SKM-1 treated with dmso at 0.1 percent for 144 hours (cell line): Measurements from ENCODE around the gene ZNF140.

Experiments
- DNase-seq: peaks from one replicate; lab custom pipeline; 2025; ENCODE audit not compliant: unreplicated experiment; lab: John Stamatoyannopoulos, UW

ZNF140 gene

DNA sequence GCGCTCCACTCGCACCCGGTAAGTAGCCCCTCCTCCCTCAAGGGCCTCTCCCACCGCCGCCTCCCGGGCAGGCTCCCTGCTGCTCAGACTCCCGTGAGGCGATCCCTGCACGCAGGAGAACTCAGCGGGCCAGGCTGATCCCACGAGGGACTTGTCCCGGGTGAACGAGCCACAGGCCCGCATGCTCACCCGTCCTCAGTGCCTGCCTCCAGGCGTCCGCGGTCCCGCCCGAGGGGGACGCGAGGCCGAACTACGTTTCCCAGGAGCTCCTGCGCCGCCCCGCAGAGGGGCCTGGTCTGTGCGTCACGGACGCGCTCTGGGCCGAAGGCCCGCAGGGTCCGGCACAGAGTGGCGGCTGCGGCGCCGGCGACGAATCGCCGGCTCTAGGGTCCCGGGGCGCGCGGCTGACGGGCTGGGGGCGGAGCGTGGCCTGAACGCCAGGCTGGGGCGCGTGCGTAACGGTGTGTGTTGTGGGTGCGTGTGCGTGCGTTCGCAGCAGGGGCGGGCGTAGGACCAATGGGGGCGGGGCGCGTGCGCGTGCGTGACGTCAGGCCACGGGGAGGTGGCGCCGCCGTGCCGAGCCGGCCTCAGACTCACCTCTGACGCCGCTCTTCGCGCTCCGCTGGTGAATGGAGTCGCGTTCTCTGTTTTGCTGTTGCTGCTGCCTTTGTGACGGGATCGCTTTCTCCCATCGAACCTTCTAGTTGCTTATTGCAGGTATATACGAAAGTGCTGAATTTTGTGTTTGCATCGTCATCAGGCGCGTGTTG lies 49.5 kb downstream of the ZNF140 start, which contains the start of the genes ZNF10 and ZNF891:
Gene ZNF10, plus strand, starts transcription at position 590 of the 770 bp plus-strand sequence. CDS start 13,866 bp downstream, outside the sequence.
Gene ZNF891, minus strand, starts transcription at position 237 of the 770 bp plus-strand sequence. CDS start 8,356 bp downstream, outside the sequence.
- peak; percentile 57 for DNase-seq

GRCh38 chr12:133130808-133131128 lies 50.0 kb downstream of the ZNF140 start:
- DNase-seq = no peak

DNA sequence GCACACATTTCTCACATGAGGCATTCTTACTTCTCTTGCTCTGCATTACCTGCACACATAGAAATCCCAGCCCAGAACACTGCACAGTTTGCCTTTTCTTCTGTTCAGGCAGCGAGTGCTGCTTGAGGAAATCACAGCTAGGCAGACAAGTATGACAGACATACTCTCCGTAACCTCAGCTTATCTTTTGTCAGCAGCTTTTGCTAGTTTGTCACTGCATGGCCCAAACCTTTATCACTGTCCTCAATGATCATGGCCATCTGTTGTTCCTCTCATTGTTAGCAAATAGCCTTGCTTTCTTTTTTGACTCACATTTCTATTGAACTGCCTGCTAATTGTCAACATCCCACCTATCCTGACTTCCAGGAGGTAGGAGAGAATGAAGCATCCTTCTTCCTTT lies 55.0 kb downstream of the ZNF140 start:
- DNase-seq = no peak

- no peak for DNase-seq
Measured at GRCh38 chr12:133145981-133146380, 65.3 kb downstream of the ZNF140 start.

DNA sequence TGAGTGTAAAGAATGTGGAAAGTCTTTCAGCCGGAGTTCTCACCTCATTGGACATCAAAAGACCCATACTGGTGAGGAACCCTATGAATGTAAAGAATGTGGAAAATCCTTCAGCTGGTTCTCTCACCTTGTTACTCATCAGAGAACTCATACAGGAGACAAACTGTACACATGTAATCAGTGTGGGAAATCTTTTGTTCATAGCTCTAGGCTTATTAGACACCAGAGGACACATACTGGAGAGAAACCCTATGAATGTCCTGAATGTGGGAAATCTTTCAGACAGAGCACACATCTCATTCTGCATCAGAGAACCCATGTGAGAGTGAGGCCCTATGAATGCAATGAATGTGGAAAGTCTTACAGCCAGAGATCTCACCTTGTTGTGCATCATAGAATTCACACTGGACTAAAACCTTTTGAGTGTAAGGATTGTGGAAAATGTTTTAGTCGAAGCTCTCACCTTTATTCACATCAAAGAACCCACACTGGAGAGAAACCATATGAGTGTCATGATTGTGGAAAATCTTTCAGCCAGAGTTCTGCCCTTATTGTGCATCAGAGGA lies 75.5 kb downstream of the ZNF140 start:
- DNase-seq = no peak
